A673 (cell line): ENCODE measurements around the gene PIK3R1.

ENCODE experiments used
- EZH2 ChIP-seq: fragments of 200-600 bp; sonication (generic); IDR thresholded peaks from 2 replicates; pipeline ENCODE4 v1.6.1; 2017; ENCODE audit warnings: borderline replicate concordance, low read depth, mild to moderate bottlenecking, mixed read lengths, antibody characterized with exemption, low read length; ENCODE audit not compliant: poor library complexity, severe bottlenecking
- TF ChIP-seq, protein P1 (sequence below): fragments of 300-800, 200-600 bp; sonication (generic); conservative IDR thresholded peaks from 2 replicates; pipeline ENCODE4 v1.5.1; 2017; ENCODE audit warnings: low read depth, mild to moderate bottlenecking, antibody characterized with exemption, low read length, moderate library complexity, mixed read lengths

DNA sequence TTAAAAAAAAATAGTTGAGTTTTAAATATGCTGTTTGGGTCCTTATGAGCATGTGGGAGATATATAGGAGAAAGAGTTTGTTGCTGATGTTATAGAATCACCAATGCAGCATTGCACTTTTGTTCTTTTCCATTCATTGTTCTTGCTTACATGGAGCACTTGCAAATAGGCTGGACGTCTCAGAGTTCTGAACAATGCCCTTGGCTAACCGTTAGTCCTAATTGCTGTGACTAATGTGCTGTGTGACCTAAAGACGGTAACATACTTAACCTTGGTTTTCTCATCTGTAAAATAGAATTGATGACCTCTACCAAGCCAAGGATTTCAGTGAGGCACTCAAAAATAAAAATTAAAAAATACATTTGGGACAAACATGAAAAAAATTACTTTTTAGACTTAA is 29.8 kb downstream of the PIK3R1 start:
- no peak for TF ChIP-seq EZH2
- TF ChIP-seq, protein P1, sequence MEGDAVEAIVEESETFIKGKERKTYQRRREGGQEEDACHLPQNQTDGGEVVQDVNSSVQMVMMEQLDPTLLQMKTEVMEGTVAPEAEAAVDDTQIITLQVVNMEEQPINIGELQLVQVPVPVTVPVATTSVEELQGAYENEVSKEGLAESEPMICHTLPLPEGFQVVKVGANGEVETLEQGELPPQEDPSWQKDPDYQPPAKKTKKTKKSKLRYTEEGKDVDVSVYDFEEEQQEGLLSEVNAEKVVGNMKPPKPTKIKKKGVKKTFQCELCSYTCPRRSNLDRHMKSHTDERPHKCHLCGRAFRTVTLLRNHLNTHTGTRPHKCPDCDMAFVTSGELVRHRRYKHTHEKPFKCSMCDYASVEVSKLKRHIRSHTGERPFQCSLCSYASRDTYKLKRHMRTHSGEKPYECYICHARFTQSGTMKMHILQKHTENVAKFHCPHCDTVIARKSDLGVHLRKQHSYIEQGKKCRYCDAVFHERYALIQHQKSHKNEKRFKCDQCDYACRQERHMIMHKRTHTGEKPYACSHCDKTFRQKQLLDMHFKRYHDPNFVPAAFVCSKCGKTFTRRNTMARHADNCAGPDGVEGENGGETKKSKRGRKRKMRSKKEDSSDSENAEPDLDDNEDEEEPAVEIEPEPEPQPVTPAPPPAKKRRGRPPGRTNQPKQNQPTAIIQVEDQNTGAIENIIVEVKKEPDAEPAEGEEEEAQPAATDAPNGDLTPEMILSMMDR = no peak
